GM12878 (cell line): ENCODE data around the gene KPNA4. TPM values are rescaled to one million over a fixed set of nuclear protein-coding genes. Genes with fewer than 3 reads are reported as not detected.

Experiments used
- ATAC-seq: fragments of 200-7000 bp; cut with Tn5 transposase; 3 replicates; pipeline ENCODE4 v1.9.1; 2020; ENCODE audit warnings: mild to moderate bottlenecking, moderate library complexity
- BruUV-seq: library from RNA; stranded (reverse); fragments of 400-500 nt; replicated peaks from 2 replicates; lab custom pipeline; 2021; lab: Mats Ljungman, UMichigan
- CTCF ChIA-PET: fragments of 300-600 bp; sonication (Branson Sonifier 250); formaldehyde crosslinking; extraction: SDS; loops from one replicate; lab custom pipeline; 2021; ENCODE audit warnings: inconsistent platforms; lab: Yijun Ruan, JAX
- POLR2A ChIA-PET: fragments of 350-600 bp; formaldehyde crosslinking; extraction: SDS; loops from one replicate; lab custom pipeline; 2021; ENCODE audit warnings: inconsistent platforms; lab: Charles Lee
- RAD21 ChIA-PET: fragments of 300-600 bp; sonication (Branson Sonifier 250); formaldehyde crosslinking; loops from one replicate; lab custom pipeline; 2023; ENCODE audit warnings: antibody characterized with exemption; ENCODE audit not compliant: unreplicated experiment; lab: Charles Lee
- SMC1A ChIA-PET: fragments of 300-600 bp; sonication (Branson Sonifier 250); formaldehyde crosslinking; loops from one replicate; lab custom pipeline; 2023; ENCODE audit not compliant: unreplicated experiment, uncharacterized antibody; lab: Charles Lee
- DNase-seq: peaks from one replicate; pipeline ENCODE4 v3.0.0-alpha.2; 2011; ENCODE audit warnings: low read depth, low spot score
- FAIRE-seq: peaks from 3 replicates; lab custom pipeline; 2011; peaks lifted over from hg19 to GRCh38; lab: Jason Lieb, UNC
- H2AFZ ChIP-seq: 2 replicates; pipeline ENCODE4 v1.6.0; 2011; ENCODE audit warnings: low read depth, low read length, control low read depth; ENCODE audit not compliant: control insufficient read depth
- H3K27ac ChIP-seq: 2 replicates; pipeline ENCODE4 v1.5.1; 2011; ENCODE audit warnings: control low read depth; ENCODE audit not compliant: control insufficient read depth, insufficient read depth
- H3K27me3 ChIP-seq, 2 experiments: replicated peaks in 1 of 2; 2 replicates each; pipeline versions ENCODE4 v1.6.0 to v1.6.1; 2011; ENCODE audit warnings: low read length in 1 of 2; ENCODE audit not compliant: control insufficient read depth in 2 of 2, insufficient read depth in 2 of 2
- H3K36me3 ChIP-seq, 2 experiments: 2 replicates each; pipeline ENCODE4 v1.5.1; 2011; ENCODE audit warnings: low read length in 1 of 2; ENCODE audit not compliant: control insufficient read depth in 2 of 2, insufficient read depth in 2 of 2
- H3K4me1 ChIP-seq: 2 replicates; pipeline ENCODE4 v1.6.1; 2011; ENCODE audit warnings: mild to moderate bottlenecking, low read length, moderate library complexity, mixed read lengths; ENCODE audit not compliant: control insufficient read depth, insufficient read depth
- H3K4me2 ChIP-seq: 2 replicates; pipeline ENCODE4 v1.6.0; 2011; ENCODE audit warnings: control low read depth; ENCODE audit not compliant: control insufficient read depth, insufficient read depth
- H3K4me3 ChIP-seq: fragments of 200-600 bp; sonication (generic); 2 replicates; pipeline ENCODE4 v1.5.1; 2016
- H3K79me2 ChIP-seq: 2 replicates; pipeline ENCODE4 v1.6.0; 2011; ENCODE audit warnings: low read length; ENCODE audit not compliant: control insufficient read depth, insufficient read depth
- H3K9ac ChIP-seq: 2 replicates; pipeline ENCODE4 v1.8.0; 2011; ENCODE audit warnings: low read length, control low read depth, mixed read lengths; ENCODE audit not compliant: control insufficient read depth, insufficient read depth
- H3K9me3 ChIP-seq: replicated peaks from 3 replicates; pipeline ENCODE4 v1.5.1; 2011; ENCODE audit warnings: mild to moderate bottlenecking, low read length; ENCODE audit not compliant: control insufficient read depth, insufficient read depth
- H4K20me1 ChIP-seq: 2 replicates; pipeline ENCODE4 v1.6.0; 2011; ENCODE audit not compliant: control insufficient read depth, insufficient read depth
- BMI1 ChIP-seq: fragments of 450-650 bp; IDR thresholded peaks from 2 replicates; pipeline ENCODE4 v1.6.1; 2016; ENCODE audit warnings: mild to moderate bottlenecking, moderate library complexity, borderline replicate concordance
- CBFB ChIP-seq: IDR thresholded peaks from 2 replicates; pipeline ENCODE4 v1.6.1; 2016; ENCODE audit warnings: antibody characterized with exemption, low read depth
- EED ChIP-seq: sonication (generic); IDR thresholded peaks from 2 replicates; pipeline ENCODE4 v1.6.1; 2016; ENCODE audit warnings: antibody characterized with exemption, low read depth
- ETV6 ChIP-seq, 2 experiments: fragments of 450-650 bp in 1 of 2; IDR thresholded peaks in 1 of 2; conservative IDR thresholded peaks in 1 of 2; 2 replicates each; pipeline ENCODE4 v1.6.1; 2014; ENCODE audit warnings: antibody characterized with exemption in 1 of 2, borderline replicate concordance in 1 of 2, low read depth in 1 of 2, mild to moderate bottlenecking in 1 of 2, moderate library complexity in 1 of 2
- MTA3 ChIP-seq: IDR thresholded peaks from 2 replicates; pipeline ENCODE4 v1.6.1; 2012; ENCODE audit warnings: low read length, inconsistent platforms, borderline replicate concordance
- RB1 ChIP-seq: fragments of 450-650 bp; formaldehyde crosslinking; IDR thresholded peaks from 2 replicates; pipeline ENCODE4 v1.6.1; 2017; ENCODE audit warnings: mild to moderate bottlenecking, borderline replicate concordance
- RBBP5 ChIP-seq: fragments of 200-600 bp; sonication (generic); conservative IDR thresholded peaks from 2 replicates; pipeline ENCODE4 v1.6.1; 2016
- RCOR1 ChIP-seq: conservative IDR thresholded peaks from 2 replicates; pipeline ENCODE4 v1.6.1; 2012; ENCODE audit warnings: low read depth, low read length, improper control_type of control experiment
- ZBED1 ChIP-seq: IDR thresholded peaks from 2 replicates; pipeline ENCODE4 v1.6.1; 2016; ENCODE audit warnings: borderline replicate concordance
- ZNF622 ChIP-seq: fragments of 450-650 bp; IDR thresholded peaks from 2 replicates; pipeline ENCODE4 v1.6.1; 2017; ENCODE audit warnings: mild to moderate bottlenecking, inconsistent platforms
- WGBS: methylation state at CpG from one replicate; pipeline ENCODE4 v1.1.6; 2016; ENCODE audit warnings: low lambda C conversion rate; ENCODE audit not compliant: insufficient replicate concordance, insufficient coverage; ENCODE audit errors: missing lambda C conversion rate; 5-methylcytosine and 5-hydroxymethylcytosine counted together
- in situ Hi-C: fragments of 300-500 bp; cut with MboI; formaldehyde crosslinking; loops from 9 replicates; pipeline ENCODE4 v1.14.3; 2018; ENCODE audit warnings: mixed read lengths
- intact Hi-C: fragments of 100-400 bp; cut with micrococcal nuclease; formaldehyde crosslinking; loops from one replicate; pipeline ENCODE4 v1.14.2; 2022; ENCODE audit not compliant: unreplicated experiment
- polyA plus RNA-seq, 11 experiments: library from polyadenylated mRNA; depleted of rRNA in 4 of 11; unstranded in 6 of 11; stranded (reverse) in 5 of 11; fragments of >200 nt; fragmentation: Nextera tagmentation in 4 of 11; fragmentation: Illumina TruSeq in 1 of 11; extraction: Ambion mirVana in 4 of 11; extraction: Trizol in 1 of 11; gene quantifications; 1 replicate in 1 of 11; 2 replicates in 10 of 11; pipeline versions ENCODE4 v1.2.1 to v1.2.3, GENCODE V29; 2011 to 2016; ENCODE audit warnings: inconsistent platforms in 2 of 11, missing spikeins in 2 of 11, low read depth in 1 of 11
- total RNA-seq, 4 experiments: library from RNA; depleted of rRNA in 3 of 4; stranded (reverse); fragments of >200 nt in 3 of 4; fragmentation: Illumina TruSeq in 1 of 4; extraction: Trizol in 1 of 4; gene quantifications; 2 replicates each; pipeline versions ENCODE4 v1.2.1 to v1.2.3, GENCODE V29; 2013 to 2021
- TF ChIP-seq, protein P1 (sequence below): IDR thresholded peaks from 2 replicates; pipeline ENCODE4 v1.6.1; 2011; ENCODE audit warnings: mild to moderate bottlenecking, low read depth, low read length, moderate library complexity; ENCODE audit not compliant: insufficient replicate concordance
- TF ChIP-seq, protein P2 (sequence below): fragments of 450-650 bp; IDR thresholded peaks from 2 replicates; pipeline ENCODE4 v1.6.1; 2014; ENCODE audit warnings: mild to moderate bottlenecking
- TF ChIP-seq, protein P3 (sequence below): fragments of 150-350 bp; IDR thresholded peaks from 2 replicates; pipeline ENCODE4 v1.6.1; 2016; ENCODE audit warnings: low read depth, low read length

KPNA4 gene
- total and polyA plus RNA-seq, 10 of the 15 experiments (the other 5 are each of a cell fraction or from before 2014, with no cell fraction given): 9.9 to 40.6 (median 18.1) TPM

DNA sequence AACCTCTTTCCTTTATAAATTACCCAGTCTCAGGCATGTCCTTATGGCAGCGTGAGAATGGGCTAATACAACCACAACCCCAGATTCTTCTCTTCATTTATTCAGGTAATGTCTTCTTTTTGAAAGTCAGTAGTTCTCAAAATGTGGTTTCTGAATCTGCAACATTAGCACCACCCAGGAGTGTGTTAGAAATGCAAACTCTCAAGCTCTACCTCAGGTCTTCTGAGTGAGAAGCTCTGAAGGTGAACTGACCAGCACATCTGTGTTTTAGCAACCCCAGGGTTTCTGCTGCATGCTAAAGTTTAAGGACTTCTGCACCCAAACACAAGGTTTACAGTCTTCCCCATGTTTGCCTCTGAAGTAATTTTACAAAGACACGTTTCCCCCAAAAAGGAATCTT, 93.5 kb downstream of the KPNA4 start:
- WGBS: 41% methylated on average over 2 of the region's 2 CpGs
- H3K27ac ChIP-seq: no peak overlapping the region
- H3K27me3 ChIP-seq: no peaks in the 10 kb centered on the region
- POLR2A ChIA-PET: no interaction called here
- H3K36me3 ChIP-seq: no peaks in the 10 kb centered on the region
- RAD21 ChIA-PET: no interaction called here
- peaks cover 11% of the 10 kb centered on the region for H3K9me3 ChIP-seq
- H3K9ac ChIP-seq: no peak overlapping the region
- ATAC-seq (peak; percentile 44; the same call in 1 of the 3 replicates), DNase-seq (no peak), FAIRE-seq (no peak)
- TF ChIP-seq, protein P1, sequence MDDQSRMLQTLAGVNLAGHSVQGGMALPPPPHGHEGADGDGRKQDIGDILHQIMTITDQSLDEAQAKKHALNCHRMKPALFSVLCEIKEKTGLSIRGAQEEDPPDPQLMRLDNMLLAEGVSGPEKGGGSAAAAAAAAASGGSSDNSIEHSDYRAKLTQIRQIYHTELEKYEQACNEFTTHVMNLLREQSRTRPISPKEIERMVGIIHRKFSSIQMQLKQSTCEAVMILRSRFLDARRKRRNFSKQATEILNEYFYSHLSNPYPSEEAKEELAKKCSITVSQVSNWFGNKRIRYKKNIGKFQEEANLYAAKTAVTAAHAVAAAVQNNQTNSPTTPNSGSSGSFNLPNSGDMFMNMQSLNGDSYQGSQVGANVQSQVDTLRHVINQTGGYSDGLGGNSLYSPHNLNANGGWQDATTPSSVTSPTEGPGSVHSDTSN: no peak
- TF ChIP-seq, protein P2, sequence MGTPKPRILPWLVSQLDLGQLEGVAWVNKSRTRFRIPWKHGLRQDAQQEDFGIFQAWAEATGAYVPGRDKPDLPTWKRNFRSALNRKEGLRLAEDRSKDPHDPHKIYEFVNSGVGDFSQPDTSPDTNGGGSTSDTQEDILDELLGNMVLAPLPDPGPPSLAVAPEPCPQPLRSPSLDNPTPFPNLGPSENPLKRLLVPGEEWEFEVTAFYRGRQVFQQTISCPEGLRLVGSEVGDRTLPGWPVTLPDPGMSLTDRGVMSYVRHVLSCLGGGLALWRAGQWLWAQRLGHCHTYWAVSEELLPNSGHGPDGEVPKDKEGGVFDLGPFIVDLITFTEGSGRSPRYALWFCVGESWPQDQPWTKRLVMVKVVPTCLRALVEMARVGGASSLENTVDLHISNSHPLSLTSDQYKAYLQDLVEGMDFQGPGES: no peak
- TF ChIP-seq ZBED1: no peak
- TF ChIP-seq RCOR1: no peak
- no peak for TF ChIP-seq CBFB
- no peak for TF ChIP-seq ZNF622
- no peak for TF ChIP-seq RBBP5
- no peak for TF ChIP-seq EED
- TF ChIP-seq, protein P3, sequence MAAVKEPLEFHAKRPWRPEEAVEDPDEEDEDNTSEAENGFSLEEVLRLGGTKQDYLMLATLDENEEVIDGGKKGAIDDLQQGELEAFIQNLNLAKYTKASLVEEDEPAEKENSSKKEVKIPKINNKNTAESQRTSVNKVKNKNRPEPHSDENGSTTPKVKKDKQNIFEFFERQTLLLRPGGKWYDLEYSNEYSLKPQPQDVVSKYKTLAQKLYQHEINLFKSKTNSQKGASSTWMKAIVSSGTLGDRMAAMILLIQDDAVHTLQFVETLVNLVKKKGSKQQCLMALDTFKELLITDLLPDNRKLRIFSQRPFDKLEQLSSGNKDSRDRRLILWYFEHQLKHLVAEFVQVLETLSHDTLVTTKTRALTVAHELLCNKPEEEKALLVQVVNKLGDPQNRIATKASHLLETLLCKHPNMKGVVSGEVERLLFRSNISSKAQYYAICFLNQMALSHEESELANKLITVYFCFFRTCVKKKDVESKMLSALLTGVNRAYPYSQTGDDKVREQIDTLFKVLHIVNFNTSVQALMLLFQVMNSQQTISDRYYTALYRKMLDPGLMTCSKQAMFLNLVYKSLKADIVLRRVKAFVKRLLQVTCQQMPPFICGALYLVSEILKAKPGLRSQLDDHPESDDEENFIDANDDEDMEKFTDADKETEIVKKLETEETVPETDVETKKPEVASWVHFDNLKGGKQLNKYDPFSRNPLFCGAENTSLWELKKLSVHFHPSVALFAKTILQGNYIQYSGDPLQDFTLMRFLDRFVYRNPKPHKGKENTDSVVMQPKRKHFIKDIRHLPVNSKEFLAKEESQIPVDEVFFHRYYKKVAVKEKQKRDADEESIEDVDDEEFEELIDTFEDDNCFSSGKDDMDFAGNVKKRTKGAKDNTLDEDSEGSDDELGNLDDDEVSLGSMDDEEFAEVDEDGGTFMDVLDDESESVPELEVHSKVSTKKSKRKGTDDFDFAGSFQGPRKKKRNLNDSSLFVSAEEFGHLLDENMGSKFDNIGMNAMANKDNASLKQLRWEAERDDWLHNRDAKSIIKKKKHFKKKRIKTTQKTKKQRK: no peak
- no peak for TF ChIP-seq ETV6 (conservative IDR thresholded peaks at IDR 0.05 in 1 of 2, IDR thresholded peaks at IDR 0.05 in 1 of 2; ENCODE audit: borderline replicate concordance in 1 of 2, low read depth in 1 of 2)
- no peak for TF ChIP-seq MTA3
- TF ChIP-seq RB1: no peak
- no peak for TF ChIP-seq BMI1
- CTCF ChIA-PET: no interaction called here
- in situ Hi-C loops (no loop called here), intact Hi-C loops (no loop called here)
- no peak overlapping the region for H3K4me2 ChIP-seq
- no peaks in the 10 kb centered on the region for H4K20me1 ChIP-seq
- H2AFZ ChIP-seq: no peak overlapping the region
- no TSS peak for BruUV-seq
- SMC1A ChIA-PET: interaction anchor here (0.7 to 1.2 kb wide), 2 partner anchors 10 to 77 kb away, joined by 3 read pairs; no protein-coding TSS in a partner anchor
- no peaks in the 10 kb centered on the region; the same call in 1 of the 2 replicates for H3K4me1 ChIP-seq
- no peak overlapping the region for H3K4me3 ChIP-seq
- no peaks in the 10 kb centered on the region for H3K79me2 ChIP-seq
